ENCODE data around the gene LTBP1. TPM values are rescaled to one million over a fixed set of nuclear protein-coding genes. Genes with fewer than 3 reads are reported as not detected.
A peak's percentile ranks its signal among the peaks of the same experiment; 100 is the strongest.

Gene LTBP1
- total RNA-seq, 1 experiment from 2014 or later: 2.2 TPM

DNA sequence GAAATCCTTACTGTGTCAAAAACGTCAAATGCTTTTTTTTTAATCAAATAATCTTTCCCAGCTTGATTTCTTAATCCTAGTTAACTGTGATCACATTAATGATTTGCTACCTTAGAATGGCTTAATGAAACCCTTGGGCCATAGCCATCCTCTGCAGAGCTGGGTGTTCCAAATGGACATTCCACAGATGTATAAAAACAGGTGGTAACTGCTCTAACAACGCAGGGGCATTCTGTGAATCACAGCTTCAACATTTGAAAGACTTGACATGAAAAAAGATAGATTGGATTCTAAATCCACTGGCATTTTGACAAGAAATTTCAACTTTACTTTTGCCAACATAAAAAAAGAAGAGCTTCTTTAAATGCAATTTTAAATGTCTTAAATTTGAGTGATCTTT, 459.9 kb downstream of the LTBP1 start:
- BruUV-seq (replicated peaks): no TSS peak
- no peak overlapping the region for H3K4me3 ChIP-seq (ENCODE audit: low read depth, low read length, poor library complexity, severe bottlenecking)
- no peaks in the 10 kb centered on the region for H3K36me3 ChIP-seq (ENCODE audit: insufficient read depth, low read length, poor library complexity, severe bottlenecking)
- TF ChIP-seq CTCF (conservative IDR thresholded peaks at IDR 0.05; ENCODE audit: low read depth, low read length): no peak
- TF ChIP-seq EZH2 (IDR thresholded peaks at IDR 0.05; ENCODE audit: borderline replicate concordance, low read depth, low read length, poor library complexity, severe bottlenecking): no peak
- H3K9me3 ChIP-seq (ENCODE audit: low read depth, low read length, poor library complexity, severe bottlenecking): peaks cover 7% of the 10 kb centered on the region
- CTCF ChIA-PET: no interaction called here
- no peaks in the 10 kb centered on the region for H3K4me1 ChIP-seq (ENCODE audit: insufficient read depth, low read length, poor library complexity, severe bottlenecking)
- POLR2A ChIA-PET (ENCODE audit: low non-redundant PET): no interaction called here
- H3K27me3 ChIP-seq (replicated peaks; ENCODE audit: insufficient read depth, low read depth, low read length, poor library complexity): no peaks in the 10 kb centered on the region
- intact Hi-C loops (cut with micrococcal nuclease; ENCODE audit: unreplicated experiment): no loop called here
- no peak overlapping the region for H3K27ac ChIP-seq (ENCODE audit: low read depth, low read length, poor library complexity, severe bottlenecking)
- no peak for DNase-seq (ENCODE audit: low spot score)

- no peaks in the 10 kb centered on the region for H3K4me1 ChIP-seq (ENCODE audit: insufficient read depth, low read length, poor library complexity, severe bottlenecking)
- peaks cover 7% of the 10 kb centered on the region for H3K9me3 ChIP-seq (ENCODE audit: low read depth, low read length, poor library complexity, severe bottlenecking)
- H3K27me3 ChIP-seq (replicated peaks; ENCODE audit: insufficient read depth, low read depth, low read length, poor library complexity): no peaks in the 10 kb centered on the region
- H3K36me3 ChIP-seq (ENCODE audit: insufficient read depth, low read length, poor library complexity, severe bottlenecking): no peaks in the 10 kb centered on the region
- TF ChIP-seq EZH2 (IDR thresholded peaks at IDR 0.05; ENCODE audit: borderline replicate concordance, low read depth, low read length, poor library complexity, severe bottlenecking) (no peak), CTCF (conservative IDR thresholded peaks at IDR 0.05; ENCODE audit: low read depth, low read length) (no peak)
- H3K4me3 ChIP-seq (ENCODE audit: low read depth, low read length, poor library complexity, severe bottlenecking): no peak overlapping the region
- ChIA-PET CTCF (no interaction called here), POLR2A (ENCODE audit: low non-redundant PET) (no interaction called here)
- H3K27ac ChIP-seq (ENCODE audit: low read depth, low read length, poor library complexity, severe bottlenecking): no peak overlapping the region
- no TSS peak for BruUV-seq (replicated peaks)
- no peak for DNase-seq (ENCODE audit: low spot score)
- intact Hi-C loops (cut with micrococcal nuclease; ENCODE audit: unreplicated experiment): no loop called here
These were observed 461.4 kb downstream of the LTBP1 start for GRCh38 chr2:33408109-33408508.

GRCh38 chr2:33409417-33409955, 462.7 kb downstream of the LTBP1 start:
- H3K27ac ChIP-seq (ENCODE audit: low read depth, low read length, poor library complexity, severe bottlenecking): no peak overlapping the region
- POLR2A ChIA-PET (ENCODE audit: low non-redundant PET): no interaction called here
- H3K36me3 ChIP-seq (ENCODE audit: insufficient read depth, low read length, poor library complexity, severe bottlenecking): no peaks in the 10 kb centered on the region
- DNase-seq (ENCODE audit: low spot score): peak; percentile 5
- intact Hi-C loops (cut with micrococcal nuclease; ENCODE audit: unreplicated experiment): no loop called here
- TF ChIP-seq CTCF (conservative IDR thresholded peaks at IDR 0.05; ENCODE audit: low read depth, low read length) (no peak), EZH2 (IDR thresholded peaks at IDR 0.05; ENCODE audit: borderline replicate concordance, low read depth, low read length, poor library complexity, severe bottlenecking) (no peak)
- H3K27me3 ChIP-seq (replicated peaks; ENCODE audit: insufficient read depth, low read depth, low read length, poor library complexity): no peaks in the 10 kb centered on the region
- no peaks in the 10 kb centered on the region for H3K4me1 ChIP-seq (ENCODE audit: insufficient read depth, low read length, poor library complexity, severe bottlenecking)
- BruUV-seq (replicated peaks): no TSS peak
- no peak overlapping the region for H3K4me3 ChIP-seq (ENCODE audit: low read depth, low read length, poor library complexity, severe bottlenecking)
- H3K9me3 ChIP-seq (ENCODE audit: low read depth, low read length, poor library complexity, severe bottlenecking): peaks cover 7% of the 10 kb centered on the region
- CTCF ChIA-PET: no interaction called here
